IMR-90 (cell line): ENCODE results near the gene ANTXR1. TPM values are rescaled to one million over a fixed set of nuclear protein-coding genes. Genes with fewer than 3 reads are reported as not detected.

Experiments
- ATAC-seq: fragments of 200-7000 bp; cut with Tn5 transposase; 2 replicates; pipeline ENCODE4 v1.9.1; 2020; ENCODE audit warnings: low read depth, mild to moderate bottlenecking, moderate library complexity
- BruUV-seq: library from RNA; stranded (reverse); fragments of 400-500 nt; replicated peaks from 2 replicates; lab custom pipeline; 2021; lab: Mats Ljungman, UMichigan
- CTCF ChIA-PET: fragments of 300-600 bp; formaldehyde crosslinking; extraction: SDS; loops from one replicate; lab custom pipeline; 2021; ENCODE audit warnings: antibody characterized with exemption; lab: Yijun Ruan, JAX
- POLR2A ChIA-PET: fragments of 300-600 bp; sonication (Branson Sonifier 250); formaldehyde crosslinking; loops from one replicate; lab custom pipeline; 2022; ENCODE audit warnings: antibody characterized with exemption; ENCODE audit not compliant: unreplicated experiment; lab: Charles Lee
- DNase-seq: peaks from one replicate; pipeline ENCODE4 v3.0.0; 2013
- H2AFZ ChIP-seq: replicated peaks from 2 replicates; pipeline ENCODE3; 2013; ENCODE audit warnings: low read length, mild to moderate bottlenecking; ENCODE audit not compliant: poor library complexity
- H2AK5ac ChIP-seq: 2 replicates; pipeline ENCODE4 v1.6.1; 2013; ENCODE audit warnings: low read depth, low read length, inconsistent platforms
- H2AK9ac ChIP-seq: replicated peaks from 2 replicates; pipeline ENCODE3; 2013; ENCODE audit warnings: mild to moderate bottlenecking, low read depth, low read length, moderate library complexity; ENCODE audit not compliant: poor library complexity
- H2BK120ac ChIP-seq: 2 replicates; pipeline ENCODE4 v1.6.1; 2013; ENCODE audit warnings: low read depth, low read length, inconsistent platforms
- H2BK15ac ChIP-seq: 3 replicates; pipeline ENCODE4 v1.6.1; 2013; ENCODE audit warnings: low read depth, low read length, inconsistent platforms
- H2BK20ac ChIP-seq: 2 replicates; pipeline ENCODE4 v1.6.1; 2013; ENCODE audit warnings: low read depth, mild to moderate bottlenecking, inconsistent platforms, low read length, moderate library complexity
- H2BK5ac ChIP-seq: 2 replicates; pipeline ENCODE4 v1.6.1; 2013; ENCODE audit warnings: mild to moderate bottlenecking, low read depth, low read length, inconsistent platforms; ENCODE audit not compliant: poor library complexity, severe bottlenecking
- H3K14ac ChIP-seq: replicated peaks from 2 replicates; pipeline ENCODE4 v1.6.1; 2013; ENCODE audit warnings: low read depth, low read length, inconsistent platforms
- H3K18ac ChIP-seq: 2 replicates; pipeline ENCODE4 v1.6.1; 2013; ENCODE audit warnings: low read depth, low read length, control low read depth
- H3K23ac ChIP-seq: 2 replicates; pipeline ENCODE4 v1.6.1; 2013; ENCODE audit warnings: low read depth, low read length, inconsistent platforms
- H3K27ac ChIP-seq: 2 replicates; pipeline ENCODE4 v1.5.1; 2013; ENCODE audit warnings: mild to moderate bottlenecking, control low read depth, low read length; ENCODE audit not compliant: insufficient read depth
- H3K27me3 ChIP-seq: 2 replicates; pipeline ENCODE4 v1.6.1; 2013; ENCODE audit warnings: low read length; ENCODE audit not compliant: control insufficient read depth, insufficient read depth
- H3K36me3 ChIP-seq: 2 replicates; pipeline ENCODE4 v1.6.1; 2013; ENCODE audit warnings: low read length, mixed read lengths; ENCODE audit not compliant: control insufficient read depth, insufficient read depth
- H3K4ac ChIP-seq: 2 replicates; pipeline ENCODE4 v1.6.1; 2013; ENCODE audit warnings: low read depth, low read length, inconsistent platforms
- H3K4me1 ChIP-seq: 2 replicates; pipeline ENCODE4 v1.6.1; 2013; ENCODE audit warnings: low read length, mixed read lengths; ENCODE audit not compliant: control insufficient read depth, insufficient read depth
- H3K4me2 ChIP-seq: 2 replicates; pipeline ENCODE4 v1.6.1; 2013; ENCODE audit warnings: low read depth, mild to moderate bottlenecking, control low read depth, low read length, moderate library complexity
- H3K4me3 ChIP-seq: 2 replicates; pipeline ENCODE4 v1.5.1; 2013; ENCODE audit warnings: low read depth, mild to moderate bottlenecking, control low read depth, low read length, moderate library complexity; ENCODE audit not compliant: insufficient read depth
- H3K56ac ChIP-seq: 2 replicates; pipeline ENCODE4 v1.6.1; 2013; ENCODE audit warnings: low read length, inconsistent platforms; ENCODE audit not compliant: insufficient read depth; ENCODE audit errors: extremely low read depth
- H3K79me1 ChIP-seq, 2 experiments: 2 replicates each; pipeline ENCODE4 v1.6.1; 2013; ENCODE audit warnings: low read length in 2 of 2, inconsistent platforms in 1 of 2, low read depth in 1 of 2
- H3K9ac ChIP-seq: 2 replicates; pipeline ENCODE4 v1.6.1; 2013; ENCODE audit warnings: low read depth, low read length, control low read depth
- H3K9me1 ChIP-seq: 2 replicates; pipeline ENCODE4 v1.6.1; 2013; ENCODE audit warnings: low read length, inconsistent platforms; ENCODE audit not compliant: insufficient read depth
- H3K9me3 ChIP-seq: 2 replicates; pipeline ENCODE4 v1.6.1; 2013; ENCODE audit warnings: low read length; ENCODE audit not compliant: control insufficient read depth, insufficient read depth
- H4K20me1 ChIP-seq: 2 replicates; pipeline ENCODE4 v1.6.1; 2013; ENCODE audit warnings: low read length, inconsistent platforms; ENCODE audit not compliant: insufficient read depth
- H4K5ac ChIP-seq: 2 replicates; pipeline ENCODE4 v1.6.1; 2013; ENCODE audit warnings: mild to moderate bottlenecking, low read depth, low read length, control low read depth
- H4K8ac ChIP-seq, 2 experiments: 2 replicates each; pipeline ENCODE4 v1.6.1; 2013; ENCODE audit warnings: low read depth in 2 of 2, low read length in 2 of 2, control low read depth in 1 of 2, inconsistent platforms in 1 of 2
- H4K91ac ChIP-seq: 2 replicates; pipeline ENCODE4 v1.6.1; 2013; ENCODE audit warnings: low read depth, low read length, inconsistent platforms; ENCODE audit not compliant: insufficient read depth
- BHLHE40 ChIP-seq: fragments of 150-350 bp; IDR thresholded peaks from 2 replicates; pipeline ENCODE4 v1.6.1; 2016; ENCODE audit warnings: mild to moderate bottlenecking, low read depth, low read length
- CEBPB ChIP-seq: IDR thresholded peaks from 2 replicates; pipeline ENCODE4 v1.6.1; 2012; ENCODE audit warnings: low read depth, low read length, improper control_type of control experiment
- CTCF ChIP-seq: conservative IDR thresholded peaks from 2 replicates; pipeline ENCODE4 v1.5.1; 2012; ENCODE audit warnings: mild to moderate bottlenecking, low read depth, low read length, improper control_type of control experiment
- MAFK ChIP-seq: IDR thresholded peaks from 2 replicates; pipeline ENCODE4 v1.6.1; 2012; ENCODE audit warnings: low read depth, low read length, improper control_type of control experiment
- MAZ ChIP-seq: IDR thresholded peaks from 2 replicates; pipeline ENCODE4 v1.6.1; 2012; ENCODE audit warnings: low read depth, mild to moderate bottlenecking, low read length, improper control_type of control experiment, moderate library complexity, borderline replicate concordance
- POLR2A ChIP-seq: IDR thresholded peaks from 2 replicates; pipeline ENCODE4 v1.6.1; 2012; ENCODE audit warnings: mild to moderate bottlenecking, low read depth, low read length
- RAD21 ChIP-seq: IDR thresholded peaks from 2 replicates; pipeline ENCODE4 v1.6.1; 2012; ENCODE audit warnings: low read length, improper control_type of control experiment
- RFX5 ChIP-seq: IDR thresholded peaks from 2 replicates; pipeline ENCODE4 v1.8.0; 2012; ENCODE audit warnings: low read depth, mild to moderate bottlenecking, low read length, moderate library complexity
- USF2 ChIP-seq: fragments of 150-350 bp; IDR thresholded peaks from 2 replicates; pipeline ENCODE4 v1.6.1; 2017; ENCODE audit warnings: mild to moderate bottlenecking, antibody characterized with exemption, low read length, low read depth
- WGBS, 2 experiments: methylation state at CpG; one replicate each; pipeline versions ENCODE4 v1.1.5 to v1.1.7; 2013; ENCODE audit warnings: missing lambda C conversion rate in 2 of 2; ENCODE audit not compliant: insufficient read length in 1 of 2; ENCODE audit errors: extremely low coverage in 2 of 2; 5-methylcytosine and 5-hydroxymethylcytosine counted together
- dilution Hi-C: fragments of 300-500 bp; cut with HindIII; formaldehyde crosslinking; loops from one replicate; pipeline ENCODE4 v1.14.3; 2018; ENCODE audit warnings: low sequenced_read_pairs; ENCODE audit not compliant: unreplicated experiment
- in situ Hi-C: fragments of 300-500 bp; cut with MboI; formaldehyde crosslinking; loops from 3 replicates; pipeline ENCODE4 v1.14.3; 2019; ENCODE audit warnings: low sequenced_read_pairs, inconsistent platforms, mixed read lengths
- intact Hi-C: fragments of 100-400 bp; cut with micrococcal nuclease; formaldehyde crosslinking; loops from 2 replicates; pipeline ENCODE4 v1.10.0; 2022
- polyA plus RNA-seq, 3 experiments: library from polyadenylated mRNA; depleted of rRNA; stranded (reverse); fragments of >200 nt; gene quantifications; 2 replicates each; pipeline ENCODE4 v1.2.3, GENCODE V29; 2012; ENCODE audit warnings: low replicate concordance in 1 of 3
- total RNA-seq: library from RNA; depleted of rRNA; stranded (reverse); fragments of >200 nt; gene quantifications from 2 replicates; pipeline ENCODE4 v1.2.3, GENCODE V29; 2012

ANTXR1 gene
- total and polyA plus RNA-seq, 2 of the 4 experiments (the other 2 are of a cell fraction): 27.2 to 36.9 TPM

- no CpG with 5 or more reads among the region's 4 CpGs for whole genome bisulfite sequencing, 2 experiments
- Histone ChIP-seq H3K9ac (no peak overlapping the region), H3K27me3 (no peaks in the 10 kb centered on the region), H2AK5ac (peak overlapping the region; percentile 65; the same call in 1 of the 2 replicates), H3K4ac (peak overlapping the region; percentile 57), H3K9me3 (no peaks in the 10 kb centered on the region), H2BK5ac (peak overlapping the region; percentile 61), H2AK9ac (peak overlapping the region; percentile 44), H4K20me1 (no peaks in the 10 kb centered on the region), H3K4me2 (no peak overlapping the region), H3K23ac (0 out of 2 replicates have a peak overlapping the region, but pooled peaks have one; percentile 43), H2BK15ac (peak overlapping the region; percentile 72; the same call in 2 of the 3 replicates), H3K36me3 (peaks cover 49% of the 10 kb centered on the region), H3K4me1 (peaks cover 23% of the 10 kb centered on the region), H2BK120ac (peak overlapping the region; percentile 26; the same call in 1 of the 2 replicates), H3K56ac (no peak overlapping the region), H3K18ac (peak overlapping the region; percentile 56), H3K4me3 (no peak overlapping the region), H4K91ac (peak overlapping the region; percentile 63; the same call in 1 of the 2 replicates), H4K5ac (peak overlapping the region; percentile 69), H3K14ac (peak overlapping the region; percentile 86), H4K8ac (peak overlapping the region in 1 of 2 experiments; percentile 36; a peak in 2 of 4 replicates), H2AFZ (peak overlapping the region; percentile 44), H2BK20ac (peak overlapping the region; percentile 60), H3K79me1 (peaks cover 0 to 57% of the 10 kb centered on the region in 2 experiments; a peak in 3 of 4 replicates), H3K9me1 (peaks cover 44% of the 10 kb centered on the region), H3K27ac (peak overlapping the region; percentile 11; the same call in 1 of the 2 replicates)
- intact Hi-C loops: no loop called here
- no peak for TF ChIP-seq RAD21
- TF ChIP-seq USF2: no peak
- no peak for TF ChIP-seq MAFK
- no peak for TF ChIP-seq RFX5
- TF ChIP-seq CTCF: no peak
- TF ChIP-seq BHLHE40: no peak
- TF ChIP-seq POLR2A: no peak
- no peak for TF ChIP-seq MAZ
- TF ChIP-seq CEBPB: no peak
- DNase-seq: no peak
- ATAC-seq: no peak
- ChIA-PET CTCF (interaction anchor here (0.6 kb wide), 1 partner anchor 690 kb away, joined by 3 read pairs; no protein-coding TSS in a partner anchor), POLR2A (no interaction called here)
- in situ Hi-C loops: no loop called here
- dilution Hi-C loops: no loop called here
- no TSS peak for BruUV-seq
Observed at GRCh38 chr2:69213782-69214181, 200.8 kb downstream of the ANTXR1 start.
